Nucleus accumbens (tissue), 56 donors: ENCODE data around the gene AOX1.
"Not testable (repeated sequence)": the region's sequence is repeated elsewhere in the genome, so short reads cannot be mapped to it uniquely, and the experiment has no call there.

Source experiments
- DNase-seq, 56 donors: peaks; one replicate each; lab custom pipeline; 2025; lab: John Stamatoyannopoulos, UW

AOX1 gene

DNA sequence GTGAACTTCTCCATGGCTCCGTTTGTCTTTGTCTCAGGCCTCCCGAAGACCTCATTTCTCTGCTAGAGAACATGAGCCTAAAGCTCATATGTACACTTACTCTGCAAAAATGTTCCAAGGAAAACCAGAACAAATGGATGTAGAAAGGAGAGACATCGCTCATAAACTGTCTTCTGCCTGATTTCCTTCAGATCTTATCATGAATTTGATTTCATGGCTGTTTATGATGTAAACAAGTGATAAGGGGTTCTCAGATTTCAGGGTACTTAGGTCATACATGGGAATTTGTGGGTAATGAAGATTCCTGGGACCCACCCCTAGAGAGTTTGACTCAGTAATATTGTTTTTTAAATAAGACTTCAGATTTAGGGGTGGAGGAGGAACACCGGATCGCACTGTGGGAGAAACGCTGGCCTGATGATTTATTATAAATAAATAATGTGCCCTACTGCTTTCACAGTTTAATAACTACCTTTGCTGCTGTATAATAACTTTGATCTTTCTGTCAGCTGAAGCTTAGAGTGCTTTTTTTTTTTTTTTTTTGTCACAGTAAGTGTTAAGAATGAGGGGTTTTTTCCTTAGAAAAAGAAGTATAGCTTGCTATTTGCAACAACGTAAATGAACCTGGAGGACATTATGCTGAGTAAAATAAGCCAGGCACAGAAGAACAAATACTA lies 14.9 kb downstream of the AOX1 start:
- DNase-seq, result no peak

- no peak for DNase-seq
These were observed 16.8 kb downstream of the AOX1 start for GRCh38 chr2:200602584-200602983.

DNA sequence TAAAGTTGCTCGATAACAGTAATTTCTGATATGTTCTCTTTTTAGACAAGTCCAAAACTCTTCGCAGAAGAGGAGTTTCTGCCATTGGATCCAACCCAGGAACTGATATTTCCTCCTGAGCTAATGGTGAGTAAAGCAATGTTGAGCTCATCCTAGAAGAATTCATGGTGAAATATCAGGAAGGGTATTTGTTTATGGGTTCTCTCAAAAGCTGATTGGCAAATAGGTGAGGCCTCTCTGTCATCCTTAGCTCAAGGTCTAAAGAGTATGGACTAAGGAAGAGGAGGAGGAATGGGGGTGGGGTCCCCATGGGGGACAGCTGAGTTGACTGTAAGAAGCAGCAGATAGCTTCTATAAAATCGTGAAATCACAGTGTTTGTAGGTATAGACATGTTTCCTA lies 18.2 kb downstream of the AOX1 start:
- DNase-seq, result no peak

GRCh38 chr2:200604571-200605255 lies 18.9 kb downstream of the AOX1 start:
- no peak for DNase-seq

DNA sequence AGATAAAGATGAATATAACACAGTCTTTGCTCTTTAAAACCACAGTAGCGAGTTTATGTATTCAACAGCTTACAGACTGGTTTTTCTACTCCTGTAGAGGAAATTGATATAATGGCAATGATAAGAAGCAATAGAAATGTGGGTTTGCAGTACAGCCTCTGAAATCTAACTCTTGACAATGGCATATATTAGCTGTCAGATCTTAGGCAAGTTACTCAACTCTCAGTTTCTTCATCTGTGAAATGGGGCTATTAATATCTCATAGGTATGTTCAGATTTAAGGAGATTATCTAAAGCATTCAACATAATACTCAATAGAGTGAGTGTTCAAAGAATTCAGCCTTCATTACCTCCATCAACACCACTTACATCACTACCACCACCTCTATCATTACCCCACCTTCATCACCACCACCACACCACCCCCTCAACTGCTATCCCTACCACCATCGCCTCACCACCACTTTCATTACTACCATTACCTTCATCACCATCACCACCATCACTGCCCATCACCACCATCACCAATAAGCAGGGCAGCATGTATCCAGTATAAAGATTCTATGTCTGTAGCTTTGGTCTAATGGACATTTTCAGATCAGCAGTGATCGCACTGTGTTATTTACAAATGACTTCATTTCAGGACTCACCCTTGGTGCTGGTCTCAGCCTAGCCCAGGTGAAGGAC lies 22.7 kb downstream of the AOX1 start:
- DNase-seq, result no peak

- no peak for DNase-seq
These were observed 23.3 kb downstream of the AOX1 start for GRCh38 chr2:200609028-200609614.

DNA sequence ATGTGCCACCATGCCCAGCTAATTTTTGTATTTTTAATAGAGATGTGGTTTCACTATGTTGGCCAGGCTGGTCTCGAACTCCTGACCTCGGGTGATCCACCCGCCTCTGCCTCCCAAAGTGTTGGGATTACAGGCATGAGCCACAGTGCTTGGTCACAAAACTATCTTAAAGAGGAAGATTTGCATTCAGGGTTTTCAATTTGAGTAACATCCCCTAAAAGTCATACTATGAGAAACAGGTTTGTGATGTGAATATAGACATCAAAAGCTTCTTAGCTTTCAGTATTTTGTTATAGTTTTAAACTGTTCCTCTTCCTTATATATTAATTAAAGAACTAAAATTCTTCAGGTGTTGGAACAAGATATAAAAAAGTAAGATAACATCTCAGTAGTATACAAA lies 24.4 kb downstream of the AOX1 start:
- DNase-seq, result not testable (repeated sequence)

DNA sequence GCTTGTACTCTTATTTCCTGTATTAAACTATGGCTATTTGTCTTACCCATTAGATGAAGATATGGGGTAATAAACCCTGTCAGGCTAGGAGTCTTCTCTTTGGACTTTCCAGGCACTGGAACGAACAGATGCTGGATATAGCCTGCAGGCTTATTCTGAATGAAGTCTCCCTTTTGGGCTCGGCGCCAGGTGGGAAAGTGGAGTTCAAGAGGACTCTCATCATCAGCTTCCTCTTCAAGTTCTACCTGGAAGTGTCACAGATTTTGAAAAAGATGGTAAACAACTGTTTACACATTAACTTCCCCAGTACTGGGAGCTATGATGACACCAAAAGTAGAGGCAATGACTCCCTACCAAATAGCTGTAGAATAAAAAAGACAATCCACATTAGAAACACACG lies 27.9 kb downstream of the AOX1 start:
- DNase-seq, result no peak

DNA sequence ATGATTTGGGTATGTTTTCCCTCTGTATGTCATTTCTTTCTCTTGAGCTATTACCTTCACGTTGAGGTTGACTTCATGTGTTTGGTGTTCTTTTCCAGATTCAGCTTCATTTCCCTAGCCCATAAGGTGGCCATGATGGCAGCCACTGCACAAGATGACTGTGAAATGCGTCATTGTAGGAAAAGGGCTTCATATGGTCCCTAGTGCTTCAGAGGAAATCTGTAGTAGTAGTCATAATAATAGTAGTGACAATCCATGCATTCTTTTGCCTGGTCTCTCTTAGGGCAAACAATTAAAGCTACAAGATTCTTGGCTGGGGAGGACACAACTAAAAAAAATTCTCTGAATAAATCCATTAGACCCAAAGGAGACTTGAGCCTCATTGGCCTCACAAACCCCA lies 28.4 kb downstream of the AOX1 start:
- DNase-seq, result no peak

DNA sequence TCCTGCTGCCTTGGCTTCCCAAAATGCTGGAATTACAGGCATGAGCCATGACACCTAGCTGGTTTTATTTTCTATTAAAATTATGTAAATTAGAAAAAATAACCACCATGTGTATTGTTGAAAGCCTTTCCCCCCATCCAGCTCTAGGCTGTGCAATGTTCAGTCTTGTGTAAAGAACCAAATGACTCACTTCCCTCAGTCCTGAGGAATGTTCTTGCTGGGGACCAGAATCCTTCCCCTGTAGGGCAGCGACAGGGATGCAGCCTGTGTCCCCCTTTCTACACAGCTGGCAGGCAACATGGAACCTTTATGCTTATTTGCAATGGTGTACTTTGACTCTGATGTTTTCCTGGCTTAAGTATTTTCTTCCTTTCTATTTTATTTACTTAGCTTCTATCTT lies 29.4 kb downstream of the AOX1 start:
- DNase-seq, result no peak

- peak in 12 of 56 donors; percentile 0 to 28 (median 16) for DNase-seq
These were observed 30.4 kb downstream of the AOX1 start for GRCh38 chr2:200616193-200616592.

DNA sequence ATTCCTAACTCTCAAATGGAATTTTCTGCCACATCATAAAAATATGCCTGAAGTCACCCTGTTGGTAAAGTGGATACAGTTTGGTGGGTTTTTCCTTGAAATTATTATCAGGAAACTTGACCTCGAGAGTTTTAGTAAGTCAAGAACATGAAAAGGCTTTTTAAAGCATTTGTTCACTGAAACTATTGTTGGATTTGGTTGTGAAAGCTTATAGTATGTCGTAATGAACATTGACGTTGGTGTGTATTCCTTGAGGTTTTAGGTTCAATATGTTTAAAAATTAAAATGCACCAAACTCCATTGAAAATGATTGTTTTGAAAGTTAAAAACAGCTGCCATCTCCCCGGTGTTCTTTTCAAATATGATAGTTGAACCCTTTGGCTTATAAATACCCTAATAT lies 30.8 kb downstream of the AOX1 start:
- DNase-seq, result no peak

DNA sequence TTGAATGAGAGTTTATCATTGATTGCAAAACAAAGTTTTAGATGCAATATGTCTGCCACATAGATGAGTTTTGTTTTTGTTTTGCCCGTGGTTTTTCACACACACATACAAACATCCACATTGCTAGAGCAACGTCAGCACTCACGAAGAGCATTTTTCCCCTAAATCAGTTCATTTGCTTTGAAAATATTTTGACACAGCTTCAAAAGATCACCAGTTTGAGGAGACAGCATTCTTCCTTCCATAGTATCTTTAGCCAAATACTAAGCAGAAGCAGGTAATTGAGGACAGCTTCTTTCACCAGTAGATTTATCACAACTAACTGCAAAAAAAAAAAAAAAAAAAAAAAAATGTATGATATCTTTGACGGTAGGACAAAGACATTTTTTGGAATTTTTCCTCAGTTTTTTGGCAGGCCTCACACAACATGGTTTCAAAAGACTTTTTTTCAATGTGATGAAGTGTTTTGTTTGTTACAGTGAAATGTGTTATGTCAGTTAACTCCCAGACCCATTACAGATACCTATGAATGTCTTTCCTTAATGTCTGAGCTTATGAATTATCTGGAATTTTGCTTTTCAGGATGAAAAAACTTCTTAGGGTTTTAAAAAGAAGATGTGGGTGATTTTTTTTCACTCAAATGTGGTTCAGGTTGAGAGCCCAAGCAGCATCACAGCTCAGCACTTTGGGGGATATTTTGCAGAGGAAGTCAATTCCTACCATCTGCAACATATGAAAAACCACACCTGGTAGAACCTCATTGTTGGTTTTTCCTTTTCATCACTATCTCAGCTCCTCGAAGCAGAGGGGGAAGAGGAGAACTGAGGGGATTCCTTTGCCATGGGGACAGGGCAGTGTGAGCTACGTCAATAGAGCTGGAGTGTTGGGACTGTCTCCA lies 31.6 kb downstream of the AOX1 start:
- no peak for DNase-seq

- no peak for DNase-seq
These were observed 32.2 kb downstream of the AOX1 start for GRCh38 chr2:200618054-200618419.

DNA sequence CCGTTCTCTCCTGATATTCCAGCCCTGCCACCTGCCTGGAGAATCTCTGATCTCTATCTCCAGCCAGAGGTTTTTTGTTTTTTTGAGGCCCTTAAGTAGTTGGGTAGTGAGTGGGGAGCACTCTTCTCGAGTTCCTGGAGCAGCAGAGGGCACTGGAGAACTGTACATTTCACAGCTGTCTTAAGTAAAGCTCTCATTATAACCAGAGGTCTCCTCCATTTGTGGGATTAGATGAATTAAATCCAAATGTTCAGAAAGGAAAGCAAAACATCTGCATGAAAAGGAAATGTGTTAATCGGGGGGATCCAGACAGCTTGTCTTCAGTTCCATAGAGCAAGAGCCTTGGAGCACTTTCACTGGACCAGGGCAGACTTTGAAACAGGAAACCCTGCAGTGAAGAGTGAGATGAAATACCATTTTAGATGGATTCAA lies 32.8 kb downstream of the AOX1 start:
- peak in 28 of 56 donors; percentile 0 to 58 (median 10) for DNase-seq

GRCh38 chr2:200619279-200619678 lies 33.5 kb downstream of the AOX1 start:
- DNase-seq, result no peak

GRCh38 chr2:200620606-200621390 lies 35.0 kb downstream of the AOX1 start:
- DNase-seq, result no peak

- DNase-seq, result no peak
These were observed 36.3 kb downstream of the AOX1 start for GRCh38 chr2:200622106-200622505.

- no peak for DNase-seq
These were observed 38.2 kb downstream of the AOX1 start for GRCh38 chr2:200624026-200624425.

GRCh38 chr2:200624658-200625057 lies 38.8 kb downstream of the AOX1 start:
- no peak for DNase-seq
